HCT116 (cell line): ENCODE measurements around the gene MAST4. TPM values are rescaled to one million over a fixed set of nuclear protein-coding genes. Genes with fewer than 3 reads are reported as not detected.

Experiments
- ATAC-seq: fragments of 200-7000 bp; cut with Tn5 transposase; 2 replicates; pipeline ENCODE4 v1.9.1; 2020; ENCODE audit warnings: mild to moderate bottlenecking, moderate library complexity
- BruUV-seq: library from RNA; stranded (reverse); fragments of 400-500 nt; replicated peaks from 2 replicates; lab custom pipeline; 2021; lab: Mats Ljungman, UMichigan
- CTCF ChIA-PET: fragments of 300-600 bp; sonication (Branson Sonifier 250); formaldehyde crosslinking; loops from one replicate; lab custom pipeline; 2021; ENCODE audit warnings: antibody characterized with exemption; lab: Charles Lee
- POLR2A ChIA-PET: fragments of 300-600, 350-600 bp; sonication (Branson Sonifier 250); formaldehyde crosslinking; loops from one replicate; lab custom pipeline; 2021; ENCODE audit warnings: antibody characterized with exemption; lab: Charles Lee
- RAD21 ChIA-PET, 2 experiments: fragments of 300-600 bp; sonication (Branson Sonifier 250); formaldehyde crosslinking; loops; one replicate each; lab custom pipeline; 2023; ENCODE audit warnings: low total read pairs in 2 of 2; ENCODE audit not compliant: uncharacterized antibody in 2 of 2, unreplicated experiment in 2 of 2, low non-redundant PET in 1 of 2; lab: Charles Lee
- DNase-seq: peaks from one replicate; pipeline ENCODE4 v3.0.0-alpha.2; 2010; ENCODE audit warnings: low read depth, low spot score
- H2AFZ ChIP-seq: fragments of 200-600 bp; shearing (Covaris generic), sonication (generic); 2 replicates; pipeline ENCODE4 v1.6.1; 2017; ENCODE audit warnings: low read depth, mixed run types, mixed read lengths, antibody characterized with exemption, low read length; ENCODE audit not compliant: poor library complexity, severe bottlenecking
- H3K27ac ChIP-seq: 2 replicates; pipeline ENCODE4 v1.5.1; 2012; ENCODE audit warnings: low read depth, low read length
- H3K27me3 ChIP-seq: fragments of 200-600 bp; sonication (generic); 2 replicates; pipeline ENCODE4 v1.6.1; 2016; ENCODE audit warnings: mixed run types, low read length, mixed read lengths; ENCODE audit not compliant: insufficient read depth
- H3K36me3 ChIP-seq, 2 experiments: fragments of 200-500 bp in 1 of 2; fragments of 200-600 bp in 1 of 2; sonication (Bioruptor generic) in 1 of 2; sonication (generic) in 1 of 2; 2 replicates each; pipeline versions ENCODE4 v1.5.1 to v1.6.1; 2014 to 2016; ENCODE audit warnings: low read length in 2 of 2, inconsistent platforms in 1 of 2, mixed read lengths in 1 of 2, mixed run types in 1 of 2; ENCODE audit not compliant: insufficient read depth in 2 of 2, control insufficient read depth in 1 of 2
- H3K4me1 ChIP-seq, 2 experiments: fragments of 200-600 bp in 1 of 2; sonication (generic) in 1 of 2; 2 replicates each; pipeline versions ENCODE4 v1.5.1 to v1.6.1; 2012 to 2017; ENCODE audit warnings: low read length in 2 of 2, inconsistent platforms in 1 of 2, mild to moderate bottlenecking in 1 of 2, mixed read lengths in 1 of 2, mixed run types in 1 of 2, moderate library complexity in 1 of 2; ENCODE audit not compliant: insufficient read depth in 2 of 2, control insufficient read depth in 1 of 2
- H3K4me2 ChIP-seq: fragments of 200-600 bp; sonication (generic); 2 replicates; pipeline ENCODE4 v1.6.1; 2017; ENCODE audit warnings: mixed run types, low read length, mixed read lengths
- H3K4me3 ChIP-seq, 2 experiments: fragments of 200-600 bp in 1 of 2; sonication (generic) in 1 of 2; replicated peaks in 1 of 2; 2 replicates each; pipeline ENCODE4 v1.5.1; 2011 to 2016; ENCODE audit warnings: low read length in 2 of 2, control low read depth in 1 of 2, low read depth in 1 of 2, mild to moderate bottlenecking in 1 of 2, mixed read lengths in 1 of 2, mixed run types in 1 of 2
- H3K79me2 ChIP-seq: fragments of 200-600 bp; sonication (generic); 2 replicates; pipeline ENCODE4 v1.6.1; 2017; ENCODE audit warnings: mild to moderate bottlenecking, mixed run types, low read length, moderate library complexity, mixed read lengths; ENCODE audit not compliant: insufficient read depth
- H3K9ac ChIP-seq: fragments of 200-600 bp; sonication (generic); 2 replicates; pipeline ENCODE4 v1.6.1; 2016; ENCODE audit warnings: low read length, mixed read lengths
- H3K9me2 ChIP-seq: fragments of 200-600 bp; sonication (generic), shearing (Covaris generic); 2 replicates; pipeline ENCODE4 v1.6.1; 2017; ENCODE audit warnings: mixed run types, mild to moderate bottlenecking, moderate library complexity; ENCODE audit not compliant: insufficient read depth
- H3K9me3 ChIP-seq, 2 experiments: fragments of 200-500 bp in 1 of 2; fragments of 200-600 bp in 1 of 2; sonication (Bioruptor generic) in 1 of 2; sonication (generic) in 1 of 2; 2 replicates each; pipeline ENCODE4 v1.6.1; 2014 to 2017; ENCODE audit warnings: low read length in 2 of 2, mixed read lengths in 2 of 2, inconsistent platforms in 1 of 2, low read depth in 1 of 2, mild to moderate bottlenecking in 1 of 2, mixed run types in 1 of 2, moderate library complexity in 1 of 2; ENCODE audit not compliant: control insufficient read depth in 1 of 2, insufficient read depth in 1 of 2
- H4K20me1 ChIP-seq: fragments of 200-600 bp; sonication (generic), shearing (Covaris generic); 2 replicates; pipeline ENCODE4 v1.6.1; 2017; ENCODE audit warnings: mixed run types, mild to moderate bottlenecking, moderate library complexity; ENCODE audit not compliant: insufficient read depth
- ATF3 ChIP-seq: IDR thresholded peaks from 2 replicates; pipeline ENCODE4 v1.6.1; 2012
- CBX3 ChIP-seq: IDR thresholded peaks from 2 replicates; pipeline ENCODE4 v1.6.1; 2012; ENCODE audit warnings: low read depth
- CTCF ChIP-seq, 3 experiments: fragments of 200-600 bp in 1 of 3; sonication (generic) in 1 of 3; IDR thresholded peaks in 2 of 3; conservative IDR thresholded peaks in 1 of 3; 2 replicates each; pipeline ENCODE4 v1.5.1; 2012 to 2017; ENCODE audit warnings: low read depth in 2 of 3, low read length in 2 of 3, antibody characterized with exemption in 1 of 3, borderline replicate concordance in 1 of 3, control low read depth in 1 of 3, mild to moderate bottlenecking in 1 of 3, mixed read lengths in 1 of 3, mixed run types in 1 of 3, moderate library complexity in 1 of 3; ENCODE audit not compliant: insufficient read depth in 1 of 3
- EGR1 ChIP-seq: IDR thresholded peaks from 2 replicates; pipeline ENCODE4 v1.6.1; 2012; ENCODE audit warnings: low read depth
- EZH2 ChIP-seq: fragments of 200-600 bp; sonication (generic); IDR thresholded peaks from 2 replicates; pipeline ENCODE4 v1.6.1; 2017; ENCODE audit warnings: antibody characterized with exemption, mixed run types
- EZH2phosphoT487 ChIP-seq: fragments of 200-600 bp; IDR thresholded peaks from 2 replicates; pipeline ENCODE4 v1.6.1; 2018; ENCODE audit warnings: antibody characterized with exemption, borderline replicate concordance
- JUND ChIP-seq: IDR thresholded peaks from 2 replicates; pipeline ENCODE4 v1.6.1; 2012
- MAX ChIP-seq: IDR thresholded peaks from 2 replicates; pipeline ENCODE4 v1.6.1; 2012
- POLR2A ChIP-seq: IDR thresholded peaks from 2 replicates; pipeline ENCODE4 v1.7.0; 2011; ENCODE audit warnings: borderline replicate concordance; ENCODE audit not compliant: insufficient read depth, insufficient read length; ENCODE audit errors: extremely low read depth
- RAD21 ChIP-seq: IDR thresholded peaks from 2 replicates; pipeline ENCODE4 v1.6.1; 2012; ENCODE audit warnings: low read depth, mild to moderate bottlenecking
- REST ChIP-seq: IDR thresholded peaks from 2 replicates; pipeline ENCODE4 v1.6.1; 2012; ENCODE audit warnings: low read depth
- SIN3A ChIP-seq: IDR thresholded peaks from 2 replicates; pipeline ENCODE4 v1.6.1; 2012; ENCODE audit warnings: low read depth
- SRF ChIP-seq: IDR thresholded peaks from 2 replicates; pipeline ENCODE4 v1.6.1; 2012; ENCODE audit warnings: low read depth
- TCF7L2 ChIP-seq: IDR thresholded peaks from 2 replicates; pipeline ENCODE4 v1.7.0; 2011; ENCODE audit warnings: borderline replicate concordance, inconsistent platforms; ENCODE audit not compliant: insufficient read depth, insufficient read length; ENCODE audit errors: extremely low read depth
- YY1 ChIP-seq: IDR thresholded peaks from 2 replicates; pipeline ENCODE4 v1.6.1; 2011; ENCODE audit warnings: low read length, low read depth, moderate library complexity, mild to moderate bottlenecking; ENCODE audit not compliant: insufficient replicate concordance; ENCODE audit errors: extremely low read depth
- ZNF274 ChIP-seq: fragments of 200-500 bp; sonication (Bioruptor generic); IDR thresholded peaks from 2 replicates; pipeline ENCODE4 v1.6.1; 2014; ENCODE audit warnings: mild to moderate bottlenecking, low read depth, low read length, inconsistent platforms
- intact Hi-C: fragments of 100-400 bp; cut with micrococcal nuclease; formaldehyde crosslinking; loops from 2 replicates; pipeline ENCODE4 v1.10.0; 2022
- total RNA-seq: library from RNA; stranded (reverse); gene quantifications from one replicate; pipeline ENCODE4 v1.2.1, GENCODE V29; 2021; ENCODE audit not compliant: unreplicated experiment

The MAST4 gene
- total RNA-seq, 1 experiment from 2014 or later = 1.1 TPM

- ATAC-seq = no peak
- Histone ChIP-seq H3K27ac (no peak overlapping the region), H3K79me2 (no peaks in the 10 kb centered on the region), H3K4me3 (no peak overlapping the region), H3K9me3 (no peaks in the 10 kb centered on the region), H3K4me1 (peaks cover 2 to 43% of the 10 kb centered on the region in 2 experiments), H3K9ac (no peak overlapping the region), H3K36me3 (no peaks in the 10 kb centered on the region), H2AFZ (no peak overlapping the region), H3K4me2 (no peak overlapping the region), H4K20me1 (no peaks in the 10 kb centered on the region), H3K27me3 (no peaks in the 10 kb centered on the region), H3K9me2 (no peaks in the 10 kb centered on the region)
- intact Hi-C loops = loop anchor here (5.0 to 10.0 kb wide), 4 partner anchors 203 to 900 kb away; no protein-coding TSS in a partner anchor
- CTCF ChIA-PET = no interaction called here
- no TSS peak for BruUV-seq
- no peak for DNase-seq
- POLR2A ChIA-PET = no interaction called here
- no peak for TF ChIP-seq SRF
- TF ChIP-seq SIN3A = no peak
- TF ChIP-seq POLR2A = no peak
- TF ChIP-seq ATF3 = no peak
- TF ChIP-seq EGR1 = no peak
- TF ChIP-seq CTCF (IDR thresholded peaks at IDR 0.05 in 2 of 3, conservative IDR thresholded peaks at IDR 0.05 in 1 of 3; ENCODE audit: borderline replicate concordance in 1 of 3, insufficient read depth in 1 of 3, low read depth in 2 of 3, low read length in 2 of 3) = no peak
- TF ChIP-seq YY1 = no peak
- TF ChIP-seq EZH2phosphoT487 = no peak
- no peak for TF ChIP-seq EZH2
- TF ChIP-seq TCF7L2 = no peak
- no peak for TF ChIP-seq MAX
- no peak for TF ChIP-seq CBX3
- no peak for TF ChIP-seq REST
- TF ChIP-seq ZNF274 = no peak
- TF ChIP-seq RAD21 = no peak
- TF ChIP-seq JUND = no peak
- RAD21 ChIA-PET = no interaction called here
Observed at GRCh38 chr5:67204821-67205220, 608.6 kb downstream of the MAST4 start.
